Ovary (tissue), 9 donors: ENCODE results near the gene MRRF. TPM values are rescaled to one million over a fixed set of nuclear protein-coding genes. Genes with fewer than 3 reads are reported as not detected.
"Not testable (repeated sequence)": the region's sequence is repeated elsewhere in the genome, so short reads cannot be mapped to it uniquely, and the experiment has no call there.

Experiments used
- DNase-seq, 5 donors: peaks; one replicate each; pipeline ENCODE4 v3.0.0-alpha.2; 2019 to 2020
- H3K27ac ChIP-seq, 2 donors: fragments of 200-600 bp; one replicate each; pipeline versions ENCODE4 v1.5.1 to v1.8.0; 2019 to 2022
- H3K27me3 ChIP-seq: fragments of 200-600 bp; one replicate; pipeline ENCODE4 v1.8.0; 2022
- H3K36me3 ChIP-seq: fragments of 200-600 bp; sonication (generic); one replicate; pipeline ENCODE4 v1.5.1; 2019
- H3K4me1 ChIP-seq: one replicate; pipeline ENCODE4 v1.8.1; 2013; ENCODE audit warnings: mild to moderate bottlenecking, moderate library complexity; ENCODE audit not compliant: insufficient read depth
- H3K4me3 ChIP-seq: fragments of 200-600 bp; sonication (generic); one replicate; pipeline ENCODE4 v1.5.1; 2017
- H3K9me3 ChIP-seq, 2 donors: fragments of 200-600 bp in 1 of 2; sonication (generic) in 1 of 2; one replicate each; pipeline versions ENCODE4 v1.5.1 to v1.8.1; 2013 to 2019; ENCODE audit warnings: mild to moderate bottlenecking in 1 of 2, moderate library complexity in 1 of 2
- EP300 ChIP-seq: sonication (generic); formaldehyde crosslinking; IDR thresholded peaks from one replicate; pipeline ENCODE4 v1.6.1; 2017; ENCODE audit warnings: antibody characterized with exemption
- POLR2A ChIP-seq: fragments of 450-650 bp; IDR thresholded peaks from one replicate; pipeline ENCODE4 v1.6.1; 2017; ENCODE audit warnings: antibody characterized with exemption, mild to moderate bottlenecking, moderate library complexity
- WGBS, 3 donors: extraction: QIAGEN DNeasy Blood & Tissue Kit in 1 of 3; methylation state at CpG; one replicate each; pipeline versions ENCODE4 v1.1.5 to v1.1.7; 2013 to 2017; 5-methylcytosine and 5-hydroxymethylcytosine counted together
- intact Hi-C, 4 donors: fragments of 100-400 bp; cut with DNase I; formaldehyde crosslinking; loops; one replicate each; pipeline versions ENCODE4 v1.11.0 to v1.15.1; 2022 to 2023
- polyA plus RNA-seq, 2 donors: library from polyadenylated mRNA; stranded (reverse); fragments of 200-250 nt in 1 of 2; fragments of 350-450 nt in 1 of 2; fragmentation: Illumina TruSeq in 1 of 2; extraction: RNeasy Lipid Tissue Mini Kit (QIAGEN cat#74804) in 1 of 2; gene quantifications; one replicate each; pipeline ENCODE4 v1.2.3, GENCODE V29; 2013 to 2014
- total RNA-seq, 7 donors: library from RNA; depleted of rRNA in 2 of 7; stranded (reverse); fragments of >200 nt in 2 of 7; fragmentation: NEBNext Ultra II Directional in 3 of 7; extraction: Animal tissue kit (Norgen Biotek cat#: 25700) in 3 of 7; gene quantifications; one replicate each; pipeline versions ENCODE4 v1.1.0 to v1.2.4, GENCODE V29; 2016 to 2023
- TF ChIP-seq, protein P1 (sequence below), 3 donors: fragments of 450-650 bp in 2 of 3; fragments of 200-600 bp in 1 of 3; IDR thresholded peaks; one replicate each; pipeline versions ENCODE4 v1.5.1 to v1.8.0; 2016 to 2022; ENCODE audit warnings: antibody characterized with exemption in 3 of 3, mild to moderate bottlenecking in 1 of 3
- donor health status: DM: no; HTN: no; CAD: no; lungs with moderate emphysema.
- donor health status: DM: no; HTN: no; CAD: no.
- donor health status: Bipolar disorder and iron deficiency.
- donor health status: DM: yes; HTN: yes; CAD: no.
- donor health status: DM: no; HTN: no; CAD: no.
- donor health status: DM: yes; HTN: yes; CAD: no.

MRRF gene
- total and polyA plus RNA-seq, 9 donors, result 15.6 to 29.8 (median 22.2) TPM

DNA sequence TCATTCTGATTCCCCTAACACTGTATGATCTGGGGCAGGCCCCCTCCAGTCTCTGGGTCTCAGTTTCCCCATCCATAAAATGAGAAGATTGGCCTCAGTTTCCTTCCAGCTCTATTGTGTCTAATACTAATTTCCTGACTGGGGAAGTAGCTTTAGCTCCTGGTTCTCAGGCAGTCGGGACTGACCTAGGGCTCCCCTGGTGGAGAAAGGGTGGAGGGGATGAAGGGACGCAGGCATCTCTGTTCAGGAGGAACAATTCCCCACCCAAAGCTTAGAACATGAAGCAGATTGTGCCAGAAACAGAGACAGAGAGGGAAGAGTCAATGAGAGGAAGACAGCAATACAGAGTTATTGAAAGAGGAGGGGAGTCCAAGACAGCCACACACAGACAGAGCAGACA, 91.9 kb downstream of the MRRF start:
- DNase-seq, result no peak
- 22 to 28% (median 26%) methylated on average over 2 of the region's 2 CpGs for WGBS, 3 donors
- Histone ChIP-seq H3K27ac (no peak overlapping the region), H3K27me3 (no peaks in the 10 kb centered on the region), H3K4me1 (no peaks in the 10 kb centered on the region), H3K36me3 (no peaks in the 10 kb centered on the region), H3K9me3 (no peaks in the 10 kb centered on the region), H3K4me3 (no peak overlapping the region)
- intact Hi-C loops, result no loop called here
- TF ChIP-seq POLR2A (no peak), EP300 (no peak)
- TF ChIP-seq, protein P1, sequence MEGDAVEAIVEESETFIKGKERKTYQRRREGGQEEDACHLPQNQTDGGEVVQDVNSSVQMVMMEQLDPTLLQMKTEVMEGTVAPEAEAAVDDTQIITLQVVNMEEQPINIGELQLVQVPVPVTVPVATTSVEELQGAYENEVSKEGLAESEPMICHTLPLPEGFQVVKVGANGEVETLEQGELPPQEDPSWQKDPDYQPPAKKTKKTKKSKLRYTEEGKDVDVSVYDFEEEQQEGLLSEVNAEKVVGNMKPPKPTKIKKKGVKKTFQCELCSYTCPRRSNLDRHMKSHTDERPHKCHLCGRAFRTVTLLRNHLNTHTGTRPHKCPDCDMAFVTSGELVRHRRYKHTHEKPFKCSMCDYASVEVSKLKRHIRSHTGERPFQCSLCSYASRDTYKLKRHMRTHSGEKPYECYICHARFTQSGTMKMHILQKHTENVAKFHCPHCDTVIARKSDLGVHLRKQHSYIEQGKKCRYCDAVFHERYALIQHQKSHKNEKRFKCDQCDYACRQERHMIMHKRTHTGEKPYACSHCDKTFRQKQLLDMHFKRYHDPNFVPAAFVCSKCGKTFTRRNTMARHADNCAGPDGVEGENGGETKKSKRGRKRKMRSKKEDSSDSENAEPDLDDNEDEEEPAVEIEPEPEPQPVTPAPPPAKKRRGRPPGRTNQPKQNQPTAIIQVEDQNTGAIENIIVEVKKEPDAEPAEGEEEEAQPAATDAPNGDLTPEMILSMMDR (IDR thresholded peaks at IDR 0.05), result no peak

DNA sequence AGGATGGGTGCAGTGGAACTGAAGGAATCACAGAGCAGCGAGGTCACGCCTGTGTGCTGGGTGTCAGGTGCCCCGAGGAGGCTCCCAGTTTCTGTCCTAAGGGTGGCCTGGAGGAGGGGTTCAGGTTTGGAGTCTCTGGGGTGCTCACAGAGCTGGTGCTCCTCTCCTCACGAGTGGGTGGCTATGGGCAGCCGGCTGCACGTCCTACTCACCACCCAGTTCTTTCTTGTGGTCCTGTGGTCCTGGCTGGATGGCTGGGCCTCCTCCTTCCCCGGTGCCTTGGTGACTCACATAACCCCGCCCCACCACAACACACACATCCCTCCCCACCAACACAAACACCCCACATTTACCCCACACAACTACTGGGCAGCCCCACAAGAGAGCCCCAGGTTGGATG, 96.2 kb downstream of the MRRF start:
- H3K36me3 ChIP-seq, result no peaks in the 10 kb centered on the region
- intact Hi-C loops, result no loop called here
- no peaks in the 10 kb centered on the region for H3K4me1 ChIP-seq
- H3K9me3 ChIP-seq, result no peaks in the 10 kb centered on the region
- 76 to 83% (median 80%) methylated on average over 8 of the region's 8 CpGs for WGBS, 3 donors
- no peaks in the 10 kb centered on the region for H3K27me3 ChIP-seq
- H3K4me3 ChIP-seq, result no peak overlapping the region
- DNase-seq, result no peak
- TF ChIP-seq, protein P1 (IDR thresholded peaks at IDR 0.05), result no peak
- no peak for TF ChIP-seq EP300
- no peak for TF ChIP-seq POLR2A
- H3K27ac ChIP-seq, result no peak overlapping the region

DNA sequence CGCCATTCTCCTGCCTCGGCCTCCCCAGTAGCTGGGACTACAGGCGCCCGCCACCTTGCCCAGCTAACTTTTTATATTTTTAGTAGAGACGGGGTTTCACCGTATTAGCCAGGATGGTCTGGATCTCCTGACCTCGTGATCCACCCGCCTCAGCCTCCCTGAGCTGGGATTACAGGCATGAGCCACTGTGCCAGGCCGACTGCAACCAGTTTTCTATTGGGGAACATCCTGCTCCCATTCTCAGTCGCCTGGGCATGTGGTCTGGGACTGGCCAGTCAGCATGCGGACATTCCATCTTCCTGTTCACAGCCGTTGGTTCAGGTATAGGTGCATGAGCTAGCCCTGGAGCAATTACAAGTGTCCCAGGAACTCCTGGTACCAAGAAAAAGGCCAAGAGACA, 98.4 kb downstream of the MRRF start:
- H3K4me1 ChIP-seq, DNase-seq, intact Hi-C loops, H3K27me3 ChIP-seq, H3K27ac ChIP-seq, H3K9me3 ChIP-seq, H3K36me3 ChIP-seq, H3K4me3 ChIP-seq: not testable (repeated sequence)
- WGBS, 3 donors, result 90 to 91% (median 91%) methylated on average over 12 of the region's 12 CpGs

DNA sequence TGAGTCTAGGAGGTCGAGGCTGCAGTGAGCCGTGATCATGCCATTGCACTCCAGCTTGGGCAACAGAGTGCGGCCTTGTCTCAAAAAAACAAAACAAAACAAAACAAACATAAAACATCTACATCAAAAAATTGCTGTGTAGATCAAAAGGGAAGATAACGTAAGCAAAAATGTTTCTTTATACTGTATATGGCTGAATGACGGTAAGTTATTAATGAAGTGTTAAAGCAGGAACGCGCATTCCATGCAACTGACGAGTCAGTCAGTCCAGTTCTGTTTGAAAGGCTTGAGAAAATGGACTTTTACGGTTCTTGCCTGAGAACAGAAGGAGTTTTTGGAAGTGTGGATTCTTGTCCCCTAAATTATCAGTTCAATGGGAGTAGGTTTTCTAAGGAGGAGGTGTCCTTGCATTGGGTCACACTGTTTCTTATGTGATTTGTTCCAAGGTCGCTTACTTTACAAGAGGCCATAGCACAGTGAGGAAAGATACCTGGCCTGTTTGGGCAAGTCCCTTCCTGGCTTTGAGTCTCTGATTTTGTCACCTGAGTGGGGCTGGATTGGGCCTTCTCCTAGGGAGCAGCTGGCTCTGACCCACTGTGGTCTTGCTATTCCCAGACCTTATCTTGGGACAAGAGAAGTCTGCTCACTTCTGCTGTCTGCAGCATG, 99.6 kb downstream of the MRRF start:
- Histone ChIP-seq H3K4me3 (no peak overlapping the region), H3K27me3 (no peaks in the 10 kb centered on the region), H3K36me3 (no peaks in the 10 kb centered on the region), H3K4me1 (no peaks in the 10 kb centered on the region), H3K27ac (no peak overlapping the region), H3K9me3 (no peaks in the 10 kb centered on the region)
- TF ChIP-seq, protein P1 (IDR thresholded peaks at IDR 0.05), result no peak
- no peak for TF ChIP-seq POLR2A
- no peak for TF ChIP-seq EP300
- WGBS, 3 donors, result 80 to 84% (median 81%) methylated on average over 10 of the region's 10 CpGs
- no peak for DNase-seq
- intact Hi-C loops, result no loop called here

DNA sequence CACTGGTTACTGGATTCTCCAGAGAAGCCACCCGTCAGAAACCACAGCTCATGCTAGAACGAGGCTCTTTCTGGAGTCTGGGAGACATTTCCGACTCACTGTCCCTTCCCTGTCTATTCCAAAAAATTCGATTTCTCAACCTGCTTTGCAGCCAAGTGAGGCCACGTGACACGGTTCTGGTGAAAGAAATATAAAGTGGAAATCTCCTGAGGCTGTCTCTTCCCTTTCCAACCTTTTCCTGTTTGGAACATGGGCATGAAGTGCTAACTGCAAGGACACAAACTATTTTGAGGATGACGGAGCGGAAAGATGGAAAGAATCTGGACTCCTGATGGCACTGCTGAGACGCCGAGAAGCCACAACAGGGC, 100.1 kb downstream of the MRRF start:
- intact Hi-C loops, result no loop called here
- Histone ChIP-seq H3K27me3 (no peaks in the 10 kb centered on the region), H3K4me1 (no peaks in the 10 kb centered on the region), H3K27ac (no peak overlapping the region), H3K9me3 (no peaks in the 10 kb centered on the region), H3K4me3 (no peak overlapping the region), H3K36me3 (no peaks in the 10 kb centered on the region)
- DNase-seq, result no peak
- TF ChIP-seq, protein P1 (IDR thresholded peaks at IDR 0.05), result no peak
- TF ChIP-seq EP300, result no peak
- TF ChIP-seq POLR2A, result no peak
- 66 to 75% (median 66%) methylated on average over 10 of the region's 10 CpGs for WGBS, 3 donors
